IMR-90 (cell line): ENCODE results near the gene RIPOR3. TPM values are rescaled to one million over a fixed set of nuclear protein-coding genes. Genes with fewer than 3 reads are reported as not detected.

Experiments
- ATAC-seq: fragments of 200-7000 bp; cut with Tn5 transposase; 2 replicates; pipeline ENCODE4 v1.9.1; 2020; ENCODE audit warnings: low read depth, mild to moderate bottlenecking, moderate library complexity
- BruUV-seq: library from RNA; stranded (reverse); fragments of 400-500 nt; replicated peaks from 2 replicates; lab custom pipeline; 2021; lab: Mats Ljungman, UMichigan
- CTCF ChIA-PET: fragments of 300-600 bp; formaldehyde crosslinking; extraction: SDS; loops from one replicate; lab custom pipeline; 2021; ENCODE audit warnings: antibody characterized with exemption; lab: Yijun Ruan, JAX
- POLR2A ChIA-PET: fragments of 300-600 bp; sonication (Branson Sonifier 250); formaldehyde crosslinking; loops from one replicate; lab custom pipeline; 2022; ENCODE audit warnings: antibody characterized with exemption; ENCODE audit not compliant: unreplicated experiment; lab: Charles Lee
- DNase-seq: peaks from one replicate; pipeline ENCODE4 v3.0.0; 2013
- H2AFZ ChIP-seq: replicated peaks from 2 replicates; pipeline ENCODE3; 2013; ENCODE audit warnings: low read length, mild to moderate bottlenecking; ENCODE audit not compliant: poor library complexity
- H2AK5ac ChIP-seq: 2 replicates; pipeline ENCODE4 v1.6.1; 2013; ENCODE audit warnings: low read depth, low read length, inconsistent platforms
- H2AK9ac ChIP-seq: replicated peaks from 2 replicates; pipeline ENCODE3; 2013; ENCODE audit warnings: mild to moderate bottlenecking, low read depth, low read length, moderate library complexity; ENCODE audit not compliant: poor library complexity
- H2BK120ac ChIP-seq: 2 replicates; pipeline ENCODE4 v1.6.1; 2013; ENCODE audit warnings: low read depth, low read length, inconsistent platforms
- H2BK15ac ChIP-seq: 3 replicates; pipeline ENCODE4 v1.6.1; 2013; ENCODE audit warnings: low read depth, low read length, inconsistent platforms
- H2BK20ac ChIP-seq: 2 replicates; pipeline ENCODE4 v1.6.1; 2013; ENCODE audit warnings: low read depth, mild to moderate bottlenecking, inconsistent platforms, low read length, moderate library complexity
- H2BK5ac ChIP-seq: 2 replicates; pipeline ENCODE4 v1.6.1; 2013; ENCODE audit warnings: mild to moderate bottlenecking, low read depth, low read length, inconsistent platforms; ENCODE audit not compliant: poor library complexity, severe bottlenecking
- H3K14ac ChIP-seq: replicated peaks from 2 replicates; pipeline ENCODE4 v1.6.1; 2013; ENCODE audit warnings: low read depth, low read length, inconsistent platforms
- H3K18ac ChIP-seq: 2 replicates; pipeline ENCODE4 v1.6.1; 2013; ENCODE audit warnings: low read depth, low read length, control low read depth
- H3K23ac ChIP-seq: 2 replicates; pipeline ENCODE4 v1.6.1; 2013; ENCODE audit warnings: low read depth, low read length, inconsistent platforms
- H3K27ac ChIP-seq: 2 replicates; pipeline ENCODE4 v1.5.1; 2013; ENCODE audit warnings: mild to moderate bottlenecking, control low read depth, low read length; ENCODE audit not compliant: insufficient read depth
- H3K27me3 ChIP-seq: 2 replicates; pipeline ENCODE4 v1.6.1; 2013; ENCODE audit warnings: low read length; ENCODE audit not compliant: control insufficient read depth, insufficient read depth
- H3K36me3 ChIP-seq: 2 replicates; pipeline ENCODE4 v1.6.1; 2013; ENCODE audit warnings: low read length, mixed read lengths; ENCODE audit not compliant: control insufficient read depth, insufficient read depth
- H3K4ac ChIP-seq: 2 replicates; pipeline ENCODE4 v1.6.1; 2013; ENCODE audit warnings: low read depth, low read length, inconsistent platforms
- H3K4me1 ChIP-seq: 2 replicates; pipeline ENCODE4 v1.6.1; 2013; ENCODE audit warnings: low read length, mixed read lengths; ENCODE audit not compliant: control insufficient read depth, insufficient read depth
- H3K4me2 ChIP-seq: 2 replicates; pipeline ENCODE4 v1.6.1; 2013; ENCODE audit warnings: low read depth, mild to moderate bottlenecking, control low read depth, low read length, moderate library complexity
- H3K4me3 ChIP-seq: 2 replicates; pipeline ENCODE4 v1.5.1; 2013; ENCODE audit warnings: low read depth, mild to moderate bottlenecking, control low read depth, low read length, moderate library complexity; ENCODE audit not compliant: insufficient read depth
- H3K56ac ChIP-seq: 2 replicates; pipeline ENCODE4 v1.6.1; 2013; ENCODE audit warnings: low read length, inconsistent platforms; ENCODE audit not compliant: insufficient read depth; ENCODE audit errors: extremely low read depth
- H3K79me1 ChIP-seq, 2 experiments: 2 replicates each; pipeline ENCODE4 v1.6.1; 2013; ENCODE audit warnings: low read length in 2 of 2, inconsistent platforms in 1 of 2, low read depth in 1 of 2
- H3K9ac ChIP-seq: 2 replicates; pipeline ENCODE4 v1.6.1; 2013; ENCODE audit warnings: low read depth, low read length, control low read depth
- H3K9me1 ChIP-seq: 2 replicates; pipeline ENCODE4 v1.6.1; 2013; ENCODE audit warnings: low read length, inconsistent platforms; ENCODE audit not compliant: insufficient read depth
- H3K9me3 ChIP-seq: 2 replicates; pipeline ENCODE4 v1.6.1; 2013; ENCODE audit warnings: low read length; ENCODE audit not compliant: control insufficient read depth, insufficient read depth
- H4K20me1 ChIP-seq: 2 replicates; pipeline ENCODE4 v1.6.1; 2013; ENCODE audit warnings: low read length, inconsistent platforms; ENCODE audit not compliant: insufficient read depth
- H4K5ac ChIP-seq: 2 replicates; pipeline ENCODE4 v1.6.1; 2013; ENCODE audit warnings: mild to moderate bottlenecking, low read depth, low read length, control low read depth
- H4K8ac ChIP-seq, 2 experiments: 2 replicates each; pipeline ENCODE4 v1.6.1; 2013; ENCODE audit warnings: low read depth in 2 of 2, low read length in 2 of 2, control low read depth in 1 of 2, inconsistent platforms in 1 of 2
- H4K91ac ChIP-seq: 2 replicates; pipeline ENCODE4 v1.6.1; 2013; ENCODE audit warnings: low read depth, low read length, inconsistent platforms; ENCODE audit not compliant: insufficient read depth
- CEBPB ChIP-seq: IDR thresholded peaks from 2 replicates; pipeline ENCODE4 v1.6.1; 2012; ENCODE audit warnings: low read depth, low read length, improper control_type of control experiment
- MAZ ChIP-seq: IDR thresholded peaks from 2 replicates; pipeline ENCODE4 v1.6.1; 2012; ENCODE audit warnings: low read depth, mild to moderate bottlenecking, low read length, improper control_type of control experiment, moderate library complexity, borderline replicate concordance
- NFE2L2 ChIP-seq: fragments of 150-350 bp; IDR thresholded peaks from 2 replicates; pipeline ENCODE4 v1.6.1; 2016; ENCODE audit warnings: low read depth, mild to moderate bottlenecking, low read length
- POLR2A ChIP-seq: IDR thresholded peaks from 2 replicates; pipeline ENCODE4 v1.6.1; 2012; ENCODE audit warnings: mild to moderate bottlenecking, low read depth, low read length
- SMC3 ChIP-seq: fragments of 150-350 bp; IDR thresholded peaks from 2 replicates; pipeline ENCODE4 v1.6.1; 2016; ENCODE audit warnings: low read depth, mild to moderate bottlenecking, antibody characterized with exemption, low read length, moderate library complexity
- WGBS, 2 experiments: methylation state at CpG; one replicate each; pipeline versions ENCODE4 v1.1.5 to v1.1.7; 2013; ENCODE audit warnings: missing lambda C conversion rate in 2 of 2; ENCODE audit not compliant: insufficient read length in 1 of 2; ENCODE audit errors: extremely low coverage in 2 of 2; 5-methylcytosine and 5-hydroxymethylcytosine counted together
- dilution Hi-C: fragments of 300-500 bp; cut with HindIII; formaldehyde crosslinking; loops from one replicate; pipeline ENCODE4 v1.14.3; 2018; ENCODE audit warnings: low sequenced_read_pairs; ENCODE audit not compliant: unreplicated experiment
- in situ Hi-C: fragments of 300-500 bp; cut with MboI; formaldehyde crosslinking; loops from 3 replicates; pipeline ENCODE4 v1.14.3; 2019; ENCODE audit warnings: low sequenced_read_pairs, inconsistent platforms, mixed read lengths
- intact Hi-C: fragments of 100-400 bp; cut with micrococcal nuclease; formaldehyde crosslinking; loops from 2 replicates; pipeline ENCODE4 v1.10.0; 2022
- polyA plus RNA-seq, 3 experiments: library from polyadenylated mRNA; depleted of rRNA; stranded (reverse); fragments of >200 nt; gene quantifications; 2 replicates each; pipeline ENCODE4 v1.2.3, GENCODE V29; 2012; ENCODE audit warnings: low replicate concordance in 1 of 3
- total RNA-seq: library from RNA; depleted of rRNA; stranded (reverse); fragments of >200 nt; gene quantifications from 2 replicates; pipeline ENCODE4 v1.2.3, GENCODE V29; 2012

The RIPOR3 gene
- total and polyA plus RNA-seq, 2 of the 4 experiments (the other 2 are of a cell fraction), result 0.54 to 1.7 TPM

- peak overlapping the region; percentile 58; the same call in 1 of the 2 replicates for H4K91ac ChIP-seq
- DNase-seq, result no peak
- H3K18ac ChIP-seq, result 0 out of 2 replicates have a peak overlapping the region, but pooled peaks have one; percentile 1
- H2AFZ ChIP-seq, result peak overlapping the region; percentile 97
- TF ChIP-seq POLR2A (no peak), SMC3 (no peak), MAZ (no peak), CEBPB (no peak), NFE2L2 (no peak)
- H3K9me1 ChIP-seq, result peaks cover 16% of the 10 kb centered on the region
- intact Hi-C loops, result loop anchor here (2.0 to 5.0 kb wide), 2 partner anchors 39 to 83 kb away; partner anchors contain the start of gene RIPOR3
- H2BK15ac ChIP-seq, result no peak overlapping the region; the same call in 2 of the 3 replicates
- H3K4me2 ChIP-seq, result peak overlapping the region; percentile 87
- peak; percentile 6 for ATAC-seq
- 28% methylated on average over 6 of the region's 21 CpGs; no CpG with 5 or more reads in 1 of the 2 experiments for WGBS, 2 experiments
- H3K23ac ChIP-seq, result 0 out of 2 replicates have a peak overlapping the region, but pooled peaks have one; percentile 38
- BruUV-seq, result no TSS peak
- dilution Hi-C loops, result no loop called here
- H4K20me1 ChIP-seq, result no peaks in the 10 kb centered on the region
- no peaks in the 10 kb centered on the region for H3K9me3 ChIP-seq
- H3K4me3 ChIP-seq, result peak overlapping the region; percentile 80
- peak overlapping the region; percentile 45 for H4K5ac ChIP-seq
- peak overlapping the region; percentile 31; the same call in 1 of the 2 replicates for H2BK20ac ChIP-seq
- peaks cover 9% of the 10 kb centered on the region for H3K4me1 ChIP-seq
- in situ Hi-C loops, result no loop called here
- CTCF ChIA-PET, result no interaction called here
- H3K36me3 ChIP-seq, result no peaks in the 10 kb centered on the region
- H3K56ac ChIP-seq, result peak overlapping the region; percentile 14; the same call in 1 of the 2 replicates
- H3K27ac ChIP-seq, result peak overlapping the region; percentile 20; the same call in 1 of the 2 replicates
- H2AK5ac ChIP-seq, result peak overlapping the region; percentile 77
- peaks cover 3 to 5% of the 10 kb centered on the region in 2 experiments; a peak in 1 of 4 replicates for H3K79me1 ChIP-seq
- peak overlapping the region; percentile 70 for H3K14ac ChIP-seq
- POLR2A ChIA-PET, result interaction anchor here (0.7 kb wide), 1 partner anchor 20 kb away, joined by 3 read pairs; no protein-coding TSS in a partner anchor
- peak overlapping the region; percentile 73 for H3K4ac ChIP-seq
- peak overlapping the region; percentile 76 for H2BK120ac ChIP-seq
- peak overlapping the region; percentile 47 for H3K9ac ChIP-seq
- H2BK5ac ChIP-seq, result no peak overlapping the region
- peak overlapping the region; percentile 90 for H2AK9ac ChIP-seq
- H3K27me3 ChIP-seq, result peaks cover 3% of the 10 kb centered on the region; the same call in 1 of the 2 replicates
- H4K8ac ChIP-seq, result peak overlapping the region; percentile 67 to 76
Measured at GRCh38 chr20:50729901-50730764, 38.8 kb upstream of the RIPOR3 start.
